AG04449 (cell line): ENCODE data around the gene DECR2.

Experiments
- CTCF ChIA-PET: fragments of 350-600 bp; formaldehyde crosslinking; extraction: SDS; loops from one replicate; lab custom pipeline; 2021; ENCODE audit warnings: antibody characterized with exemption; lab: Yijun Ruan, JAX
- POLR2A ChIA-PET: fragments of 400-600, 350-600 bp; formaldehyde crosslinking; extraction: SDS; loops from one replicate; lab custom pipeline; 2020; ENCODE audit warnings: antibody characterized with exemption, inconsistent platforms; lab: Yijun Ruan, JAX
- DNase-seq: peaks from one replicate; pipeline ENCODE4 v3.0.0-alpha.2; 2010; ENCODE audit warnings: low read depth, low spot score
- H3K4me3 ChIP-seq: 2 replicates; pipeline ENCODE4 v1.5.1; 2011; ENCODE audit warnings: low read depth, mild to moderate bottlenecking, control low read depth, low read length
- CTCF ChIP-seq: IDR thresholded peaks from one replicate; pipeline ENCODE4 v1.5.1; 2011; ENCODE audit warnings: mild to moderate bottlenecking, moderate library complexity, low read length, control low read depth, inconsistent platforms; ENCODE audit not compliant: insufficient read depth; ENCODE audit errors: missing control alignments

Gene DECR2

GRCh38 chr16:426906-427249, 25.2 kb downstream of the DECR2 start:
- peak overlapping the region; percentile 73 for H3K4me3 ChIP-seq
- no peak for DNase-seq
- ChIA-PET POLR2A (no interaction called here), CTCF (no interaction called here)
- TF ChIP-seq CTCF, result no peak

- ChIA-PET CTCF (no interaction called here), POLR2A (no interaction called here)
- H3K4me3 ChIP-seq, result peak overlapping the region; percentile 73
- no peak for TF ChIP-seq CTCF
- no peak for DNase-seq
These were observed 25.6 kb downstream of the DECR2 start for GRCh38 chr16:427250-427649.

DNA sequence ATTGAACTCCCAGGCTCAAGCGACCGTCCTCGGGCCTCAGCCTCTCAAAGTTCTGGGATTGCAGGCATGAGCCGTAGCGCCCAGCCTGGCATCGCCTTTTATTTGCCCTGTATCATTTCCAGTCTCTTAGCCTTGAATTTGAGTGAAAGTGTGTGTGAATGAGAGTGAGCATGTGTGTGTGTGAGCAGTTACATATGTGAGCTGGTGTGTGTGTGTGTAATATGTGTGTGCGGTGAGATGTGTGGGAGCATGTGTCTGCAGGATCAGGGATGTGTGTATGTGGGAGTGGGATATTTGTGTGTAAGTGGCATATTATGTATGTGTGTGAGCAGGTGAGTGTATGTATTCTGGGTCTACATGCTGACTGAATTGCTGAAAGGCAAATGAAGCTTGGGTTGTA, 29.2 kb downstream of the DECR2 start:
- POLR2A ChIA-PET, result no interaction called here
- CTCF ChIA-PET, result no interaction called here
- TF ChIP-seq CTCF, result no peak
- H3K4me3 ChIP-seq, result no peak overlapping the region
- DNase-seq, result no peak

GRCh38 chr16:440627-441026, 38.9 kb downstream of the DECR2 start:
- no peak overlapping the region for H3K4me3 ChIP-seq
- no peak for TF ChIP-seq CTCF
- CTCF ChIA-PET, result no interaction called here
- POLR2A ChIA-PET, result no interaction called here
- no peak for DNase-seq

- POLR2A ChIA-PET, result no interaction called here
- no peak for DNase-seq
- CTCF ChIA-PET, result no interaction called here
- no peak for TF ChIP-seq CTCF
- H3K4me3 ChIP-seq, result no peak overlapping the region
These were observed 39.8 kb downstream of the DECR2 start for GRCh38 chr16:441447-441846.

DNA sequence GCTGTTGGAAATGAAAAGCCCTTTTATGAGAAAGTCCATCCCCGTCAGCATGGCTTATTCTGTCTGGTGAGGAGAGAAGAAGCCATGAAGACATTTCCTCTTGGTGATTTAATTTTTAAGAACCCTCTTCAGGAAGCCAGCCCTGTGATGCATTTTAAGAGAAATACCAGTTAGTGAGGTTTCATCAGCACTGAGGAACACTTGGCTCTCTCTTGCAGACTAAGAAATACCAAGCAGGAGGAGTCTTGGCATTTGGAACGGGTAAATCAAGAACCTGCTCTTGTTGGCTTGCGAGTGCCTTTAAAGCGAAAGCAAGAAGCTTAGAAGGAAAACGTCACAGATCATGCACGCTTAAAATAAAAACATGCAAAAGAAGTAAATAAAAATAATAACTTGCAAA, 41.3 kb downstream of the DECR2 start:
- TF ChIP-seq CTCF, result no peak
- CTCF ChIA-PET, result no interaction called here
- no peak for DNase-seq
- POLR2A ChIA-PET, result no interaction called here
- no peak overlapping the region for H3K4me3 ChIP-seq

DNA sequence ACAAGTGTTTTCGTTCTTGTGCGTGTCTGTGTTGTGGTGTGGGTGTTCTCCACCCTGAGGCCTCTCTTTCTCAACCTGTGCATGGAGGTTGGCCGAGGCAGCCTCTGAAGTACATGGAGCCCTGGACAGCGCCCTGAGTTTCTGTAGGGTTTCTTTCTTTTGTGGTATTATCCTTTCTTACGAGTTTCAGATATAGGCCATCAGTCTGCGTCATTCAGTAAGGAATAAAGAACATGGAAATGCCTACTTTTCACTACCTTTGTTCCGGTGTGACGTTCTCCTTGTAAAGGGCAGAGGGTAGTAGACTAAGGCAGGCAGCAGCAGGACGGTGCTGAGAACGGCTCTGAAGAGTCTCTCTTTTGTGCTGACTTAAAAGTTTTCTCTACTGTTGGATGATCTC, 42.3 kb downstream of the DECR2 start:
- no peak for TF ChIP-seq CTCF
- ChIA-PET CTCF (no interaction called here), POLR2A (no interaction called here)
- no peak overlapping the region for H3K4me3 ChIP-seq
- DNase-seq, result no peak
